GM12801 (cell line): ENCODE results near the gene NBAS.

Experiments used
- TF ChIP-seq, protein P1 (sequence below): IDR thresholded peaks from one replicate; pipeline ENCODE4 v1.5.1; 2011; ENCODE audit warnings: control low read depth; ENCODE audit not compliant: insufficient read length; ENCODE audit errors: extremely low read depth

Gene NBAS

DNA sequence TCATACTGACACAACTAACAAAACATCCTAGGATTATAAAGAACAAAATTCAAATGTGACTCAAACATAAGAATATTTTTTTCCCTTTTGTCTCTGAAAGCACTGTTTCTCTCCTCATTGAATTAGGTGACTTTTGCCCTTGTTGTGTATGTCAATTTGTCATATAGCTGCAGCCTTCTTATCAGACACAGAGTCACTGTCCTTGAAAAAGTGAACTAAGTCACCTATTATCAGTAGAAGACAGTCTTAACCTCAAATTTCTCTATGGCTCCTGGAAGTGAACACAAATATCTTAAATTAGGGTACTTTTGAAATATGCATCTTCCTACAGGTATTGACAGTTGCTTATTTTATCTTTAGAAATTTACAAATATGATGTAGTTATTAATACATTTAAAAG lies 360.6 kb downstream of the NBAS start:
- TF ChIP-seq, protein P1, sequence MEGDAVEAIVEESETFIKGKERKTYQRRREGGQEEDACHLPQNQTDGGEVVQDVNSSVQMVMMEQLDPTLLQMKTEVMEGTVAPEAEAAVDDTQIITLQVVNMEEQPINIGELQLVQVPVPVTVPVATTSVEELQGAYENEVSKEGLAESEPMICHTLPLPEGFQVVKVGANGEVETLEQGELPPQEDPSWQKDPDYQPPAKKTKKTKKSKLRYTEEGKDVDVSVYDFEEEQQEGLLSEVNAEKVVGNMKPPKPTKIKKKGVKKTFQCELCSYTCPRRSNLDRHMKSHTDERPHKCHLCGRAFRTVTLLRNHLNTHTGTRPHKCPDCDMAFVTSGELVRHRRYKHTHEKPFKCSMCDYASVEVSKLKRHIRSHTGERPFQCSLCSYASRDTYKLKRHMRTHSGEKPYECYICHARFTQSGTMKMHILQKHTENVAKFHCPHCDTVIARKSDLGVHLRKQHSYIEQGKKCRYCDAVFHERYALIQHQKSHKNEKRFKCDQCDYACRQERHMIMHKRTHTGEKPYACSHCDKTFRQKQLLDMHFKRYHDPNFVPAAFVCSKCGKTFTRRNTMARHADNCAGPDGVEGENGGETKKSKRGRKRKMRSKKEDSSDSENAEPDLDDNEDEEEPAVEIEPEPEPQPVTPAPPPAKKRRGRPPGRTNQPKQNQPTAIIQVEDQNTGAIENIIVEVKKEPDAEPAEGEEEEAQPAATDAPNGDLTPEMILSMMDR: no peak

- TF ChIP-seq, protein P1: no peak
Measured at GRCh38 chr2:15198051-15198450, 363.1 kb downstream of the NBAS start.

- TF ChIP-seq, protein P1: no peak
Measured at GRCh38 chr2:15195813-15196212, 365.3 kb downstream of the NBAS start.

GRCh38 chr2:15191789-15192188 lies 369.3 kb downstream of the NBAS start:
- TF ChIP-seq, protein P1: no peak

GRCh38 chr2:15189216-15189615 lies 371.9 kb downstream of the NBAS start:
- TF ChIP-seq, protein P1: no peak

- TF ChIP-seq, protein P1: no peak
Measured at GRCh38 chr2:15187702-15188101, 373.4 kb downstream of the NBAS start.

DNA sequence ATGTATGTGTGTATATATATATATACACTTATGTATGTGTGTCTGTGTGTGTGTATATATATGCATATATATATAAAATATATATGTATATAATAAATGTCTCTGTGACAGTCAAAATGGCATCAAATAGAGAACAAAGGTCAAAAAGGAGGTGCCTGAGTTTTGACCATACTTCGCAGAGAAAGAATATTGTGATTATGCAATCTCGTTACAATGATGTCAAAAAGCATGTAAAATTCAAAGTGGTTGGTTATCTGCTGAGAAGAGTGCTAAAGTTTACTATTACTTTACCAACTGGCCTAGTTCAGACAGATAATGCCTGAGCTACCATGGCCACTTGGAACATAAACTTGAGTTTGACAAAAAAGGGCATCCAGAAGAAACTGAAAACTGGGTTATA lies 375.0 kb downstream of the NBAS start:
- TF ChIP-seq, protein P1: no peak

DNA sequence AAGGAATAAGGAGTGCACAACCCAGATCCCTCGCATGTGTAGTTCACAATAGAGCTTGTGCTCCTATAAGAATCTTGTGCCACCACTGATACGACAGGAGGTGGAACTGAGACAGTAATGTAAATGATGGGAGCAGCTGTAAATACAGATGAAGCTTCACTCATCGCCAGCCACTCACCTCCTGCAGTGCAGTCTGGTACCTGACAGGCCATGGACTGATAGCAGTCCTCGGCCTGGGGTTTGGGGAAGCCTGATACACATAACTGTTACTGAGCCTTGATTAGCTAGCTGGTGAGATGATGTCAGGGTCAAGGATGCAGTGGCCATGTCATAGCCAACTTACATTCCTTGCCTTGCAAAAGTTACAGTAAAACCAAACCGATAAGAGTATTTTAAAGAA lies 376.6 kb downstream of the NBAS start:
- TF ChIP-seq, protein P1: no peak
